RPMI7951 (cell line): ENCODE data around the gene BMF. TPM values are rescaled to one million over a fixed set of nuclear protein-coding genes. Genes with fewer than 3 reads are reported as not detected.
"Not testable (repeated sequence)": the region's sequence is repeated elsewhere in the genome, so short reads cannot be mapped to it uniquely, and the experiment has no call there.

Source experiments
- DNase-seq: peaks from one replicate; pipeline ENCODE4 v3.0.0-alpha.2; 2012; ENCODE audit warnings: low read depth
- total RNA-seq: library from RNA; depleted of rRNA; stranded (reverse); fragments of >200 nt; shearing (Covaris generic); gene quantifications from 2 replicates; pipeline ENCODE4 v1.2.3, GENCODE V29; 2014

The BMF gene
- total RNA-seq, 1 experiment from 2014 or later: 13.8 TPM

DNA sequence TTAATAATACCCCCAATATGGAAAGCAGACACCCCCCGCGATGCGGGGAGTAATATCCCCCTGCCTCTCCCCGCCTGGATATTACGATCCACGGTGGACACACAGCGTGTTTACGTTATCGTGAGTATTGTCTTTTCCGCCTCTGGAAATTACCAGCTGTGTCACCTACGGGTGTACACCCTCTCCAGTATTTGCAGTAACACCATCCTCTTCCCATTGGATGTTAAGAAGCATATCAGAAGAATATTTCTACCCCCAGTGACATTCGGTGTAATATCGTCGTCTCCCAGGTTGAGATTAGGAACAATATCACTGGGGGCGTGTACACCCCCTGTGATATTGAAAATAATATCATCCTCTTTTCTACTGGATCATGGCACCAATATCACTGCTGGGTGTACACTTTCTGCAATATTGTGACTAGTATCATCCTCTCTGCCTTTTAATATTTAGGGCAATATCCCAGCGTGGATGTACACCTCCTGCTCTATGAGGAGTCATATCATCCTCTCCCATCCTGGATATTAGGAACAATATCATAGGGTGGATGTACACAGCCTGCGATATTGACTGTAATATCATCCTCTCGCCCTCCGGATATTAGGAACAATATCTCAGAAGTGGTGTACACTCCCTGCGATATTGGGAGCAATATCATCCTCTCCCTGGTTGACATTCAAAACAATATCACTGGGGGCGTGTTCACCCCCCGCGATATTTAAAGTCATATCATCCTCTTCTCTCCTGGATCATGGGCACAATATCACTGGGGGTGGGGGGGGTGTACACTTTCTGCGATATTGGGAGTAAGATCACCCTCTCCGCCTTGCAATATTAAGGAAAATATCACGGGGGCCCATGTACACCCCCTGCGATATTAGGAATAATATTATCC, 20.3 kb upstream of the BMF start:
- DNase-seq: no peak

- no peak for DNase-seq
Measured at GRCh38 chr15:40125950-40126349, 17.3 kb upstream of the BMF start.

GRCh38 chr15:40124807-40125285, 16.2 kb upstream of the BMF start:
- not testable (repeated sequence) for DNase-seq

GRCh38 chr15:40124333-40124732, 15.7 kb upstream of the BMF start:
- DNase-seq: not testable (repeated sequence)

DNA sequence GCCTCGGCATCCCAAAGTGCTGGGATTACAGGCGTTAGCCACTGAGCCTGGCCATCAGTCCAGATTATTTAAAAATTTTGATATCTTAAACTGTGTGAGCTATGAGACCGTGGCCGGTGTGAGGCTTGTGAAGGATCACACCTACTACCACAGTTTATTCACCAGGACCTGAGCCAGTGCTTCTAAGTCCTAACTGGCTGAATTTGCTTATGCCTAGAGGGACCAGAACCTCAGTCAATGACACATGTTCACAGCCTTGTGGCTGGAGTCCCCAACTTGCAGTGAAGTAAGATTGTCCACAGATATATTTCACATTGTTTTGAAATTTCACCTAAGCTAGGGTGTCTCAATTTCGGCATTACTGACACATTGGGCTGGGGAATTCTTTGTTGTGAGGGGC, 15.2 kb upstream of the BMF start:
- not testable (repeated sequence) for DNase-seq

DNA sequence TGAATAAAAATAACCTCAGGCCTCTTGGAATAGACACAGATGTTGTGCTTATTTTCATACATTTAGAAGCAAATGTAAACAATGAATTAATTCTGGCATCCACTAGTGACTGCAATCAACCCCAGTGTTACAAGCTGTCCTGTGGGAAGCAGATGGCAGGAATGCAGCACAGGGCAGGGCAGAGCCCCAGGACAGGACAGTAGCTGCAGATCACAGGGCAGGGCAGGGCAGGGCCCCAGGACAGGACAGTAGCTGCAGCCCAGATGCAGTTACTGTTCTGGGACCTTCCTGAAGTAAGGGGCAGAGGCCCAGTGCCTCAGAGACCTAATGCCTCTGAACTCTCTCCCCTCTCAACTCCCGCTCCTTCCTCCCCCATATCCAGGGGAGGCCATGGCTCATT, 14.3 kb upstream of the BMF start:
- not testable (repeated sequence) for DNase-seq

GRCh38 chr15:40121911-40122638, 13.4 kb upstream of the BMF start:
- DNase-seq: no peak

DNA sequence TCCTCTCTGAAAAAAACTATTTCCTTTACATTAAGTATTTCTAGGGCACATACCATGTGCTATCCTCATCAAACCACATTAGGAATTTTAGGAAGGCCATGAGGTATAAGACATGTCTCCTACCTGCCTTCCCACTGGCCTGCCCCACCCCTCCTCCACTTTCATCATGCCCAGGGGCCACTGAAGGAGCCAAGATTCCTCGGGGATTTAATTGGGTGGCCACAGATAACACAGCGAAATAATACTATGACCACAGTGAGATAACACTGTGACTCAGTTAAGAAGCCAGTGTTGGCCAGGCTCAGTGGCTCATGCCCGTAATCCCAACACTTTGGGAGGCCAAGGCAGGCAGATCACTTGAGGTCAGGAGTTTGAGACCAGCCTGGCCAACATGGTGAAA, 9.8 kb upstream of the BMF start:
- peak; percentile 34 for DNase-seq

DNA sequence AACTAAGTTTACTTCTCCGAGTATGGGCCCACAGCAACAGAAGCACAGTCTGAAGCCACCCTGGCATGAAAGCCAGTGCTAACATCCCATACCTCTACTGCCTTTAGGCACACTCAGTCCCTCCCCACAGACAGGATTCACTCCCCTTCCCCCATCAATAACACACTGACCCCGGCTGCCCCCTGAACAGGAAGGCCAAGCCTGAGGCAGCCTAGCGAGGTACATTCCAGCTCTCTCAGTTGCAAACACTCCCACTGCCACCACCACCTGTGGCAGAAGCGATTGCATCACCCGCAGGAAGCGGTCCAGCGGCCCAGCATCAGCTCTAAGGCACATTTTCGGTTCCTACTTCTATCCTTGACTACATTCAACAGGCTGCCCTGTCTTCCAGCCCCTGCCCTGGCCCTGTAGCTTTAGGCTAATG, 7.0 kb upstream of the BMF start:
- peak; percentile 57 for DNase-seq

GRCh38 chr15:40115106-40115505, 6.4 kb upstream of the BMF start:
- not testable (repeated sequence) for DNase-seq

- no peak for DNase-seq
Measured at GRCh38 chr15:40114218-40114617, 5.5 kb upstream of the BMF start.

DNA sequence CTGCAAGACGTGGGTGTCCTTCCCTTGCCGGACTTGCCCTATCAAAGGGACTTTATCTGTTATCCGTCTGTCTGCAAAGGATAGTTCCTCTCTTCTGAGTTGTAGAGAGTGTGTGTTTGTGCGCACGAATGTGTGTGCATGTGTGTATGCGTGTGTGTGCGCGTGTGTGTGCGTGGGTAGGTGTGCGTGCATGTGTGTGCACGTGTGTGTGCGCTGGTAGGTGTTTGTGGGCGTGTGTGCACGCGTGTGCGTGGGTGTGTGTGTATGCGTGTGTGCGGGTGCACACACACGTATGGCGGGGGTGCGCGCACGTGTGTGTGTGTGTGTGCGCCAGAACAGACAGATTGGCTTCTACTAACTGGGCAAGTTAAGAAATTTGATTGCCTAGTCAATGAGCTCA, 4.1 kb upstream of the BMF start:
- DNase-seq: no peak

- no peak for DNase-seq
Measured at GRCh38 chr15:40111888-40112287, 3.2 kb upstream of the BMF start.

- DNase-seq: no peak
Measured at GRCh38 chr15:40110866-40111550, 2.3 kb upstream of the BMF start.

- DNase-seq: peak; percentile 81
Measured at GRCh38 chr15:40108061-40108854, 421 bp downstream of the BMF start.

DNA sequence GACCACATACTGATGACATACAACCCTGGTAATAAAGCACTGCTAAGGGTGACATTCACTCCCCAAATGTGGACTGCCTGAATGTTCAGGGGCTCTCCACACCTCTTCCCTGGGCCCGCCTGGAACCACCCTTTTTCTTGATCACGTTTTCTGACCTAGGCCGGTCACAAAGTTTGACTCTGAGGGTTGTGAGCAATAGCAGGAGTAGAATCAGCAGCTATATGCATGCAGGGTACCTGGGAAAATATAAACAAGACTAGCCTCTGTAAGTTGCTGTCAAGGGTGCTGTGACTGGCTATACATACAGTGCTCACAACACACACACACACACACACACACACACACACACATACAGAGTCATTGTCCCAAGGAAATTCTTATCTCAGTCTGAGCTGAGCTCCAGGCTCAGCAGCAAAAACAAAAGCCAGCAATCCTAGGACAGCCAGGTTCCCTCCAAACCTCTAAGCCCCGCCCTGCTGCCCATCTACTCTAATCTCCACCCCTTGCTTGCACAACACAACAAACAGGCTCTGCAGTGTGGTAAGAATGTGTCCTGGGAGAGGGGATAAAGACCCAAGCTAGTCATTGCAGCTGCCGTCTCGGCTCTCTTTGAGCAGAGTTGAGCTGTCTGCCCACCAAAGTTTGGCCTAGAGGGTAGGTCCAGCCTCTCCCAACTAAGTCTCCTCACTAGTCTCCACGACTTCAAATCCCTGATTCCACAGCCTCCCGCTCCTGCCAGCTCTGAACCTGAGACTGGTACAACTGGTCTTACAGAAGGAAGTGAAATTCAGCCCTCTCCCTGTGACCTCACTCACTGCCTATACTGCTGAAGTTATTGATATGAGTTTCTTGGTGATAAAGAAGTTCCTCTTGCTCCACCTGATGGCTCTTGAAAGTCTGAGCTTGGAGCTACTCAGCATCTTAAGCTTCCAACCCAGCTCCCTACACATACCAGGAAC, 2.2 kb downstream of the BMF start:
- peak; percentile 73 for DNase-seq

DNA sequence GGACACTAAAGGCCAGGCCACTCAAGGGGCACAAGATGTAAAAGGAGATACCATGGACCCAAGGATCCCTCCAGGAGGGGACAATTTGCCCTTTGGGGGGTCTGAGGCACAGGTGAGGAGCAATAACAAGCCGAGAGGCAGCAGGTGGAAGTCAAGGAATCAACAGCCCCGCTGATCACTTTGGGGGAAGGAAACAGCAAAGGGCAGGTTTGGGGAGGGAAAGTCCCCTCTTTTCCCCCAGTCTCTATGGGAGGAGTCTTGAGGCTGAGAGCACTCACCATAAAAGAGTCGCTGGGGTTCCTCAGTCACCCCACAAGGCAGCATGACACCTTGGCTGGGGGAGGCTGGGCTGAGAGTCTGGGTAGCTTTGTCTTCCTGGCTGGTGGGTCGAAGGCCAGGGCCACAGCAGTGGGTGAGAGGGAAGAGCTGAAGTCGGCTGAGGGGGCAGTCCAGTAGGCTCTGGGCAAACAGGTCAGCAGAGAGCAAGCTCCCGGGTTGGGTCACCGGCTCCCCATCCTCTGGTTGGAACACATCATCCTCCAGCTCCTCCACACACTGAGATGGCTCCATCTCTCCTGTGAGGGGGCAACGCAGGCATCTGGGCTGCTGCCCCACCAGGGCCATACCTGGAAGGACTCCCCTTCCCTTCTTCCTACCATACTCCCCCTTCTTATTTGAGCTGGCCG, 3.0 kb downstream of the BMF start:
- DNase-seq: no peak

- peak; percentile 96 for DNase-seq
Measured at GRCh38 chr15:40104865-40105516, 3.7 kb downstream of the BMF start.

- DNase-seq: no peak
Measured at GRCh38 chr15:40104296-40104864, 4.3 kb downstream of the BMF start.
